Measurements from ENCODE around the gene TRIM15. TPM values are rescaled to one million over a fixed set of nuclear protein-coding genes. Genes with fewer than 3 reads are reported as not detected.

Gene TRIM15
- total RNA-seq, 1 experiment from 2014 or later = 0.20 TPM

- no peak overlapping the region for H3K4me2 ChIP-seq (ENCODE audit: insufficient read depth, insufficient read length, low read length)
- no peaks in the 10 kb centered on the region for H3K36me3 Mint-ChIP-seq (ENCODE audit: insufficient read depth in 1 of 3, low read depth in 3 of 3)
- no peak overlapping the region for H3K14ac ChIP-seq (ENCODE audit: insufficient read depth, low read length)
- H3K79me2 ChIP-seq (ENCODE audit: insufficient read depth, low read length) = no peaks in the 10 kb centered on the region
- no CpG with 5 or more reads among the region's 10 CpGs for WGBS (ENCODE audit: extremely low coverage, insufficient read length, low lambda C conversion rate)
- H3K9ac ChIP-seq (ENCODE audit: extremely low read depth, insufficient read length, low read length) = no peak overlapping the region
- H3K4me1 ChIP-seq (ENCODE audit: insufficient read depth, low read length) = no peaks in the 10 kb centered on the region
- H3K4me1 Mint-ChIP-seq = no peaks in the 10 kb centered on the region
- no peak overlapping the region for H3K18ac ChIP-seq (ENCODE audit: insufficient read length, low read depth, low read length)
- no peak overlapping the region for H3K27ac Mint-ChIP-seq
- H3K79me1 ChIP-seq (ENCODE audit: insufficient read depth, low read depth, low read length, poor library complexity, severe bottlenecking) = no peaks in the 10 kb centered on the region
- no peak for DNase-seq
- no peaks in the 10 kb centered on the region for H3K9me3 Mint-ChIP-seq
- H3K27ac ChIP-seq (ENCODE audit: insufficient read length, low read depth, low read length) = no peak overlapping the region
- no peak overlapping the region for H2BK5ac ChIP-seq (ENCODE audit: insufficient read length, low read length)
- H4K5ac ChIP-seq (ENCODE audit: insufficient read length, low read depth, low read length) = no peak overlapping the region
- no peak overlapping the region for H4K91ac ChIP-seq (ENCODE audit: insufficient read length, low read depth, low read length)
- no peak overlapping the region for H2AK5ac ChIP-seq (ENCODE audit: insufficient read length, low read length)
- H2BK20ac ChIP-seq (ENCODE audit: low read depth, low read length, poor library complexity, severe bottlenecking) = no peak overlapping the region
- no peak overlapping the region for H3K23ac ChIP-seq (ENCODE audit: insufficient read length, low read depth, low read length)
- no peak overlapping the region for H3K4ac ChIP-seq (ENCODE audit: low read depth, low read length)
- peaks cover 42% of the 10 kb centered on the region for H3K27me3 Mint-ChIP-seq (ENCODE audit: low read depth)
- H3K27me3 ChIP-seq (ENCODE audit: insufficient read depth, low read length) = peaks cover 7% of the 10 kb centered on the region; the same call in 1 of the 2 replicates
- no peak overlapping the region; a peak in 1 of 5 replicates for H3K4me3 Mint-ChIP-seq
- H4K8ac ChIP-seq (replicated peaks; ENCODE audit: insufficient read length, low read depth, low read length) = no peak overlapping the region
- TF ChIP-seq CTCF (conservative IDR thresholded peaks at IDR 0.05) = no peak
- H2AFZ ChIP-seq (ENCODE audit: low read length) = no peak overlapping the region
- H3K56ac ChIP-seq (ENCODE audit: insufficient read length, low read depth, low read length) = no peak overlapping the region
- H3T11ph ChIP-seq (ENCODE audit: low read length) = no peak overlapping the region
- H2BK120ac ChIP-seq (ENCODE audit: low read depth, low read length, poor library complexity, severe bottlenecking) = no peak overlapping the region
- no peaks in the 10 kb centered on the region for H4K20me1 ChIP-seq (ENCODE audit: control insufficient read depth, insufficient read depth, insufficient read length)
- no peaks in the 10 kb centered on the region for H3K9me3 ChIP-seq (ENCODE audit: control insufficient read depth, low read depth, low read length)
- H2BK12ac ChIP-seq (ENCODE audit: insufficient read length, low read depth, low read length) = no peak overlapping the region
- no peaks in the 10 kb centered on the region for H3K23me2 ChIP-seq (ENCODE audit: insufficient read length, low read depth, low read length, poor library complexity, severe bottlenecking)
- no peak overlapping the region for H2BK15ac ChIP-seq (ENCODE audit: low read depth, low read length)
Measured at GRCh38 chr6:30121446-30122366, 41.6 kb upstream of the TRIM15 start.

Measured in H9 (cell line).